GM19193 (cell line): ENCODE measurements around the gene FBXL15.

Experiments
- POLR2A ChIP-seq: IDR thresholded peaks from 4 replicates; pipeline ENCODE4 v1.6.1; 2011; ENCODE audit not compliant: insufficient read depth, insufficient read length; ENCODE audit errors: extremely low read depth

The FBXL15 gene

DNA sequence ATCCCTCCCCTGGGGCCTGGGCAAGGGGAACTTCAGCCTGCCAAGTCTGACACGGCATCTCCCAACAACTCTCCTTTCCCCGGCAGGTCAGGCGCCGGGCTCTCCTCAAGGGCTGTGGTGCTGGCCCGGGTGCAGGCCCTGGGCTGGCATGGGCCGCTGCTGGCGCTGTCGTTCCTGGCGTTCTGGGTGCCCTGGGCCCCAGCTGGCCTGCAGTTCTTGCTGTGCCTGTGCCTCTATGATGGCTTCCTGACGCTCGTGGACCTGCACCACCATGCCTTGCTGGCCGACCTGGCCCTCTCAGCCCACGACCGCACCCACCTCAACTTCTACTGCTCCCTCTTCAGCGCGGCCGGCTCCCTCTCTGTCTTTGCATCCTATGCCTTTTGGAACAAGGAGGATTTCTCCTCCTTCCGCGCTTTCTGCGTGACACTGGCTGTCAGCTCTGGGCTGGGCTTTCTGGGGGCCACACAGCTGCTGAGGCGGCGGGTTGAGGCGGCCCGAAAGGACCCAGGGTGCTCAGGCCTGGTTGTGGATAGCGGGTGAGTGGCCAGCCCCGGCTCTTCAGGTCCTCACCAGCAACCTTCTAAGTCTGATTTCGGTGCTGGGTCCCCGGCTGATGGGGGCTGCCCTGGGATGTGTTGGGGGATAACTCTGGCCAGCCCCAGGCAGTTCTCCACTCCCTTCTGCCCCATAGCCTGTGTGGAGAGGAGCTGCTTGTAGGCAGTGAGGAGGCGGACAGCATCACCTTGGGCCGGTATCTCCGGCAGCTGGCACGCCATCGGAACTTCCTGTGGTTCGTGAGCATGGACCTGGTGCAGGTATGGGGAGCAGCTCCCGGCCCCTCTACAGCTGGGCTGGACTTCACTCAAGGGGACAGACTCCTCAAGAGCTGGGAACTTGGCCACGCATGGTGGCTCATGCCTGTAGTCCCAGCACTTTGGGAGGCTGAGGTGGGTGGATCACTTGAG is 50.2 kb downstream of the FBXL15 start:
- TF ChIP-seq POLR2A: no peak
